B cell (primary cell): Measurements from ENCODE around the gene KRTAP12-2. TPM values are rescaled to one million over a fixed set of nuclear protein-coding genes. Genes with fewer than 3 reads are reported as not detected.

Experiments
- ATAC-seq: fragments of 200-7000 bp; cut with Tn5 transposase; one replicate; pipeline ENCODE4 v1.10.0; 2021; ENCODE audit warnings: low read depth, mild to moderate bottlenecking, moderate number of reproducible peaks, moderate library complexity
- CTCF ChIA-PET: fragments of 350-600 bp; sonication (Branson Sonifier 250); formaldehyde crosslinking; loops from one replicate; lab custom pipeline; 2021; ENCODE audit warnings: antibody characterized with exemption, inconsistent platforms; lab: Charles Lee
- POLR2A ChIA-PET: fragments of 350-600 bp; sonication (Branson Sonifier 250); formaldehyde crosslinking; loops from one replicate; lab custom pipeline; 2021; ENCODE audit warnings: antibody characterized with exemption; lab: Charles Lee
- DNase-seq: peaks from one replicate; pipeline ENCODE4 v3.0.0; 2013
- H2AFZ ChIP-seq: 2 replicates; pipeline ENCODE4 v1.6.1; 2012; ENCODE audit warnings: mild to moderate bottlenecking, low read depth, low read length; ENCODE audit not compliant: insufficient read depth, poor library complexity, severe bottlenecking
- H3K27ac ChIP-seq, 2 donors: 1 replicate in 1 of 2; 2 replicates in 1 of 2; pipeline ENCODE4 v1.5.1; 2012 to 2013; ENCODE audit warnings: low read length in 2 of 2, mild to moderate bottlenecking in 2 of 2, moderate library complexity in 1 of 2
- H3K27me3 ChIP-seq, 4 experiments: fragments of 200-600 bp in 1 of 4; sonication (generic) in 1 of 4; replicated peaks in 1 of 4; 1 replicate in 2 of 4; 2 replicates in 2 of 4; pipeline versions ENCODE4 v1.6.1 to v1.7.0; 2013 to 2016; ENCODE audit warnings: low read length in 3 of 4, mild to moderate bottlenecking in 2 of 4, mixed read lengths in 1 of 4, moderate library complexity in 1 of 4; ENCODE audit not compliant: insufficient read depth in 4 of 4, control insufficient read depth in 3 of 4; ENCODE audit errors: control extremely low read depth in 1 of 4
- H3K36me3 ChIP-seq, 2 experiments: replicated peaks in 1 of 2; 1 replicate in 1 of 2; 2 replicates in 1 of 2; pipeline versions ENCODE4 v1.6.1 to v1.7.1; 2013; ENCODE audit warnings: low read length in 1 of 2; ENCODE audit not compliant: insufficient read depth in 2 of 2, control insufficient read depth in 1 of 2; ENCODE audit errors: control extremely low read depth in 1 of 2, extremely low read depth in 1 of 2
- H3K4me1 ChIP-seq, 2 donors: fragments of 200-600 bp in 1 of 2; sonication (generic) in 1 of 2; 1 replicate in 1 of 2; 2 replicates in 1 of 2; pipeline versions ENCODE4 v1.5.1 to v1.6.1; 2013 to 2017; ENCODE audit warnings: low read length in 2 of 2; ENCODE audit not compliant: control insufficient read depth in 2 of 2, insufficient read depth in 2 of 2
- H3K4me2 ChIP-seq: replicated peaks from 2 replicates; pipeline ENCODE3; 2012; ENCODE audit warnings: mild to moderate bottlenecking, low read depth, low read length; ENCODE audit not compliant: poor library complexity, severe bottlenecking
- H3K4me3 ChIP-seq, 5 experiments: fragments of 200-600 bp in 1 of 5; sonication (generic) in 1 of 5; 1 replicate in 3 of 5; 2 replicates in 2 of 5; pipeline versions ENCODE4 v1.5.1 to v1.7.0; 2011 to 2016; ENCODE audit warnings: low read length in 4 of 5, mild to moderate bottlenecking in 4 of 5, low read depth in 2 of 5, control low read depth in 1 of 5, moderate library complexity in 1 of 5; ENCODE audit not compliant: insufficient read depth in 1 of 5; ENCODE audit errors: control extremely low read depth in 1 of 5, extremely low read depth in 1 of 5
- H3K79me2 ChIP-seq: fragments of 200-600 bp; sonication (generic); one replicate; pipeline ENCODE4 v1.6.0; 2016; ENCODE audit warnings: low read length; ENCODE audit not compliant: control insufficient read depth, insufficient read depth
- H3K9ac ChIP-seq: fragments of 200-600 bp; sonication (generic); 2 replicates; pipeline ENCODE4 v1.6.1; 2017; ENCODE audit warnings: mild to moderate bottlenecking, low read length, moderate library complexity
- H3K9me3 ChIP-seq, 3 donors: one replicate each; pipeline versions ENCODE4 v1.6.1 to v1.7.1; 2013; ENCODE audit warnings: low read length in 2 of 3; ENCODE audit not compliant: control insufficient read depth in 2 of 3, insufficient read depth in 1 of 3; ENCODE audit errors: control extremely low read depth in 1 of 3
- H4K20me1 ChIP-seq: 2 replicates; pipeline ENCODE4 v1.6.0; 2012; ENCODE audit warnings: mild to moderate bottlenecking, low read length; ENCODE audit not compliant: insufficient read depth, control insufficient read depth, poor library complexity, severe bottlenecking
- H3K27ac Mint-ChIP-seq: one replicate; pipeline ENCODE4 v1.8.0; 2021; ENCODE audit warnings: mixed read lengths
- H3K27me3 Mint-ChIP-seq: one replicate; pipeline ENCODE4 v1.8.0; 2021; ENCODE audit warnings: mixed read lengths
- H3K4me1 Mint-ChIP-seq: one replicate; pipeline ENCODE4 v1.8.0; 2021; ENCODE audit warnings: mixed read lengths
- H3K4me3 Mint-ChIP-seq: one replicate; pipeline ENCODE4 v1.8.0; 2021; ENCODE audit warnings: mixed read lengths
- H3K9me3 Mint-ChIP-seq: one replicate; pipeline ENCODE4 v1.8.0; 2022; ENCODE audit warnings: mixed read lengths; ENCODE audit not compliant: insufficient read depth
- EZH2 ChIP-seq: IDR thresholded peaks from 2 replicates; pipeline ENCODE4 v1.6.1; 2012; ENCODE audit warnings: borderline replicate concordance, low read depth, mild to moderate bottlenecking, moderate library complexity, low read length; ENCODE audit not compliant: insufficient read depth, poor library complexity, severe bottlenecking
- WGBS: methylation state at CpG from one replicate; pipeline ENCODE4 v1.1.5; 2013; ENCODE audit warnings: missing lambda C conversion rate; ENCODE audit not compliant: insufficient coverage; 5-methylcytosine and 5-hydroxymethylcytosine counted together
- intact Hi-C: fragments of 100-400 bp; cut with micrococcal nuclease; formaldehyde crosslinking; loops from one replicate; pipeline ENCODE4 v1.10.0; 2022
- polyA plus RNA-seq: library from polyadenylated mRNA; depleted of rRNA; stranded (reverse); fragments of >200 nt; gene quantifications from 2 replicates; pipeline ENCODE4 v1.2.3, GENCODE V29; 2012
- total RNA-seq, 2 donors: library from RNA; stranded (reverse); fragments of 120-200 nt in 1 of 2; gene quantifications; 1 replicate in 1 of 2; 2 replicates in 1 of 2; pipeline versions ENCODE4 v1.2.3 to v1.2.4, GENCODE V29; 2013 to 2022
- TF ChIP-seq, protein P1 (sequence below): fragments of 200-600 bp; IDR thresholded peaks from one replicate; pipeline ENCODE4 v1.8.0; 2022; ENCODE audit warnings: antibody characterized with exemption, mild to moderate bottlenecking

The KRTAP12-2 gene
- total and polyA plus RNA-seq, 2 donors (not counting 1 experiment from before 2014, with no cell fraction given) = not detected

DNA sequence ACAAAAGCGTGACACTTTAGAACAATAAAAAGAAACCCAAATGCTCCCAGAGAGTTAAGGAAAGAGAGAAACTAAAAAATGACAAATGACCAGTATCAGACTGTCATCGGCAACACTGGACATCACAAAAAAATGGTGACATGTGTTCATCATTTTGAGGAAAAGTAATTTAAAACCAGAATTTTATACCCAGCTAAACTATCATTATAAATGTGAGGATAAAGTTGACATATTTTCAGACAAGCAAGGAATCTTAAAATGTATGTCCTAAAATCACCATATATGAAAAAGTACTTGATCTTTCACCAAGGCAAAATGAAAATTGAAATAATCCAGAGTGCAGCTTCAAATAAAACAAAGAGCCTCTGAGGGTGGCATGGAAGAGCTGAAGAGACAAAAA lies 21.8 kb downstream of the KRTAP12-2 start:
- TF ChIP-seq, protein P1, sequence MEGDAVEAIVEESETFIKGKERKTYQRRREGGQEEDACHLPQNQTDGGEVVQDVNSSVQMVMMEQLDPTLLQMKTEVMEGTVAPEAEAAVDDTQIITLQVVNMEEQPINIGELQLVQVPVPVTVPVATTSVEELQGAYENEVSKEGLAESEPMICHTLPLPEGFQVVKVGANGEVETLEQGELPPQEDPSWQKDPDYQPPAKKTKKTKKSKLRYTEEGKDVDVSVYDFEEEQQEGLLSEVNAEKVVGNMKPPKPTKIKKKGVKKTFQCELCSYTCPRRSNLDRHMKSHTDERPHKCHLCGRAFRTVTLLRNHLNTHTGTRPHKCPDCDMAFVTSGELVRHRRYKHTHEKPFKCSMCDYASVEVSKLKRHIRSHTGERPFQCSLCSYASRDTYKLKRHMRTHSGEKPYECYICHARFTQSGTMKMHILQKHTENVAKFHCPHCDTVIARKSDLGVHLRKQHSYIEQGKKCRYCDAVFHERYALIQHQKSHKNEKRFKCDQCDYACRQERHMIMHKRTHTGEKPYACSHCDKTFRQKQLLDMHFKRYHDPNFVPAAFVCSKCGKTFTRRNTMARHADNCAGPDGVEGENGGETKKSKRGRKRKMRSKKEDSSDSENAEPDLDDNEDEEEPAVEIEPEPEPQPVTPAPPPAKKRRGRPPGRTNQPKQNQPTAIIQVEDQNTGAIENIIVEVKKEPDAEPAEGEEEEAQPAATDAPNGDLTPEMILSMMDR = no peak
- no peak for TF ChIP-seq EZH2
- Mint-ChIP-seq H3K9me3 (peaks cover 10% of the 10 kb centered on the region), H3K27ac (no peak overlapping the region), H3K4me1 (no peaks in the 10 kb centered on the region), H3K27me3 (peaks cover 13% of the 10 kb centered on the region), H3K4me3 (no peak overlapping the region)
- Histone ChIP-seq H3K27me3 (peaks cover 0 to 11% (median 1%) of the 10 kb centered on the region in 4 experiments), H3K9me3 (peaks cover 0 to 23% (median 12%) of the 10 kb centered on the region in 3 donors), H3K27ac (no peak overlapping the region), H2AFZ (no peak overlapping the region), H3K4me2 (no peak overlapping the region), H3K79me2 (no peaks in the 10 kb centered on the region), H3K4me3 (no peak overlapping the region), H3K4me1 (no peaks in the 10 kb centered on the region), H3K9ac (no peak overlapping the region), H4K20me1 (no peaks in the 10 kb centered on the region), H3K36me3 (no peaks in the 10 kb centered on the region)
- ATAC-seq = no peak
- intact Hi-C loops = no loop called here
- CTCF ChIA-PET = no interaction called here
- POLR2A ChIA-PET = no interaction called here
- DNase-seq = no peak
- no CpG with 5 or more reads among the region's 2 CpGs for WGBS

DNA sequence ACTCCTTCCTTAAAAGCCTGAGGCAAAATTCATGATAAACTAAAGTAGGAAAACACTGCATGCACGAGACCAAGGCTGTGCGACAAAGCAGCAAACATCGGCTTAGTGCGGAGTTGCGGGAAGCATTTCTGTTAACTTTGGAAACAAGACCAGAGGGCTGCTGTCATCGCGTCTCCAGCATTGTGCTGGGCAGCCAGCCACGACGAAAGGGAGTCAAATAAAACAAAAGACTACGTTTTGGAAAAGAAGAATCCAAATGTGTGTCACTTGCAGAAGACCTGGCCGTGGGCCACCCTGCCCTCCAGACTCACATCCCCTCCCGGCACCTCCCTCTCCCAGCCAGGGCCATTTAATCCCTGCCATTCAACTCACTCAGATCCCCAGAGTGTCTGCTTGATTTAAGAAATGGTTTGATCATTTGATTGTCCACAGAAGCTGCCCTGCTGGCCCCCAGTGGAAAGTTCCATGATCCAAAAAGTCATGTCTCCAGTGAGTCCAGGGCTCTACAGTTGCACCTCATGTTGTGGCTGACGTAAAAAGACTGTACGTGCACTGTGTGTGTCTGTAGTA lies 22.9 kb downstream of the KRTAP12-2 start:
- Mint-ChIP-seq H3K9me3 (peaks cover 11% of the 10 kb centered on the region), H3K4me3 (no peak overlapping the region), H3K4me1 (no peaks in the 10 kb centered on the region), H3K27me3 (peaks cover 18% of the 10 kb centered on the region), H3K27ac (no peak overlapping the region)
- no peaks in the 10 kb centered on the region for H3K79me2 ChIP-seq
- no peak for DNase-seq
- no peaks in the 10 kb centered on the region for H3K36me3 ChIP-seq
- no peak overlapping the region for H3K4me2 ChIP-seq
- no peak overlapping the region for H2AFZ ChIP-seq
- CTCF ChIA-PET = no interaction called here
- H3K4me3 ChIP-seq = no peak overlapping the region
- POLR2A ChIA-PET = no interaction called here
- intact Hi-C loops = no loop called here
- TF ChIP-seq, protein P1 = no peak
- TF ChIP-seq EZH2 = no peak
- H3K4me1 ChIP-seq = no peaks in the 10 kb centered on the region
- ATAC-seq = no peak
- peaks cover 0 to 18% (median 1%) of the 10 kb centered on the region in 4 experiments for H3K27me3 ChIP-seq
- 92% methylated on average over 9 of the region's 14 CpGs for WGBS
- no peaks in the 10 kb centered on the region for H4K20me1 ChIP-seq
- no peak overlapping the region for H3K27ac ChIP-seq
- no peak overlapping the region for H3K9ac ChIP-seq
- peaks cover 0 to 32% (median 12%) of the 10 kb centered on the region in 3 donors for H3K9me3 ChIP-seq
